Choroid plexus epithelial cell (primary cell): ENCODE results near the gene LRP1.

Experiments used
- DNase-seq: peaks from one replicate; pipeline ENCODE4 v3.0.0-alpha.2; 2010; ENCODE audit warnings: low read depth
- H3K4me3 ChIP-seq: 2 replicates; pipeline ENCODE4 v1.5.1; 2011; ENCODE audit warnings: low read depth, mild to moderate bottlenecking, control low read depth, low read length, moderate library complexity
- TF ChIP-seq, protein P1 (sequence below): conservative IDR thresholded peaks from 2 replicates; pipeline ENCODE4 v1.5.1; 2011; ENCODE audit warnings: low read depth, mild to moderate bottlenecking, control low read depth, inconsistent platforms, low read length, moderate library complexity

The LRP1 gene

DNA sequence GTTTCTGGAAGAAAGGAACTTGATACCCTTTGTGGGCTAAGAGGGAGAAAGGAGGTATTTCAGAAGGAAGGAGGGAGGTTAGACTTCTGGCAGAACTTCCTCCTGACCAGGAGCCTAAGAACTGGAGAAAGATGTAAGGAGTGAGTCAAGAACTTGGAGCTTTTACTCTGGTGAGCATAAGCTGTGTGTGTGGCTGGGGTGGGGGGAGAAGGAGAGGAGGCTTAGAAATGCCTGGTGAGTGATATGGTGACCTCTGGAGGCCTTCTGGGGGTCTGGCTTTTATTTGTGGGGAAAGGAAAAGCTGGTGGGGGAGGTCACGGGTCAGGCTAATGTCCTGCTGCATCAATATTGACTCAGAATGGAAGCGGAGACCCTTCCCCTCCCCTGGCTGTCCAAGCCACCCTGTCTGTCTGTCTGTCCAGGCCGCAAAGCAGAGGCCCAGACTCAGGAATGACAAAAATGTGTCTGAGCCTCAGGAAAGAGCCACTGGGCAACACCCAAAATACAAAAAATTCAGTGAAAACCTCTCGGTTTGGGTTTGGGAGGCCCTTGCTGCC is 4.8 kb downstream of the LRP1 start:
- peak overlapping the region; percentile 32 for H3K4me3 ChIP-seq
- TF ChIP-seq, protein P1, sequence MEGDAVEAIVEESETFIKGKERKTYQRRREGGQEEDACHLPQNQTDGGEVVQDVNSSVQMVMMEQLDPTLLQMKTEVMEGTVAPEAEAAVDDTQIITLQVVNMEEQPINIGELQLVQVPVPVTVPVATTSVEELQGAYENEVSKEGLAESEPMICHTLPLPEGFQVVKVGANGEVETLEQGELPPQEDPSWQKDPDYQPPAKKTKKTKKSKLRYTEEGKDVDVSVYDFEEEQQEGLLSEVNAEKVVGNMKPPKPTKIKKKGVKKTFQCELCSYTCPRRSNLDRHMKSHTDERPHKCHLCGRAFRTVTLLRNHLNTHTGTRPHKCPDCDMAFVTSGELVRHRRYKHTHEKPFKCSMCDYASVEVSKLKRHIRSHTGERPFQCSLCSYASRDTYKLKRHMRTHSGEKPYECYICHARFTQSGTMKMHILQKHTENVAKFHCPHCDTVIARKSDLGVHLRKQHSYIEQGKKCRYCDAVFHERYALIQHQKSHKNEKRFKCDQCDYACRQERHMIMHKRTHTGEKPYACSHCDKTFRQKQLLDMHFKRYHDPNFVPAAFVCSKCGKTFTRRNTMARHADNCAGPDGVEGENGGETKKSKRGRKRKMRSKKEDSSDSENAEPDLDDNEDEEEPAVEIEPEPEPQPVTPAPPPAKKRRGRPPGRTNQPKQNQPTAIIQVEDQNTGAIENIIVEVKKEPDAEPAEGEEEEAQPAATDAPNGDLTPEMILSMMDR = no peak
- peak; percentile 63 for DNase-seq

DNA sequence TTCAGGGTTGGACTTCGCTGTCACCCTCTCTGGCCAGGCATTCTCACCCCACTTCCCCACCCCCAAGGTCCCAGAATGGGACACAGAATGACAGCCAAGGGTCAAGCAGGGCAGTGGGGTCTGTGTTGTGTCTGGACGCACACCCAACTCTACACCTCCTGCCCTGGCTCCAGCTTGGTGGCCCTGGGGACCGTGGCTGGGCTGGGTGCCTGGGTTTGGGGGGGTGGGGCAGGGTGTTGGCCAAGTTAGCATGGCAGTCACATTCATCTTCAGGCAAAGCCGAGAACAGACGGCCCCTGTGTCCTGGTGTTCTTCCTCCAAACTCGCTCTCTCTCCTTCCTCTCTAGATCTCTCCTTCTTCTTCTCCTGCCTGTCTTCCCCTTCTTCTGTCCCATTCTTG is 5.6 kb downstream of the LRP1 start:
- DNase-seq = no peak
- TF ChIP-seq, protein P1 = no peak
- H3K4me3 ChIP-seq = no peak overlapping the region

DNA sequence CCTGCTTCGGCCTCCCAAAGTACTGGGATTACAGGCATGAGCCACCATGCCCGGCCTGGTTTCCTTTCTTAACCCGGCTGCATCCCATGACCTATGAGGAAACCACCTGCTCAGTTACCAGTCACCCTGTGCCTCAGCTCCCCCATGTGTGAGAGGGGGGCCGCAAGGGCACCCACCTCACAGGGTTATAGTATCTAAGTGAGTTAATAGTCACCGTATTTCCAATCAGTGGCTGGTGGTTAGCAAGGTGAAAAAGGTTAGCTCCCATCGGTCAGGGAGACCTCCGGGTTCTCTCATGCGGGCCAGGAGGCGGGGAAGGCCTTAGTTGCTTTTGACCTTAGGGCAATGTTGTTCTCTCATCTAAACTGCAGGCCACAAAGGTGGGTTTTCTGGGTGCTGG is 6.7 kb downstream of the LRP1 start:
- TF ChIP-seq, protein P1 = no peak
- DNase-seq = no peak
- no peak overlapping the region for H3K4me3 ChIP-seq

DNA sequence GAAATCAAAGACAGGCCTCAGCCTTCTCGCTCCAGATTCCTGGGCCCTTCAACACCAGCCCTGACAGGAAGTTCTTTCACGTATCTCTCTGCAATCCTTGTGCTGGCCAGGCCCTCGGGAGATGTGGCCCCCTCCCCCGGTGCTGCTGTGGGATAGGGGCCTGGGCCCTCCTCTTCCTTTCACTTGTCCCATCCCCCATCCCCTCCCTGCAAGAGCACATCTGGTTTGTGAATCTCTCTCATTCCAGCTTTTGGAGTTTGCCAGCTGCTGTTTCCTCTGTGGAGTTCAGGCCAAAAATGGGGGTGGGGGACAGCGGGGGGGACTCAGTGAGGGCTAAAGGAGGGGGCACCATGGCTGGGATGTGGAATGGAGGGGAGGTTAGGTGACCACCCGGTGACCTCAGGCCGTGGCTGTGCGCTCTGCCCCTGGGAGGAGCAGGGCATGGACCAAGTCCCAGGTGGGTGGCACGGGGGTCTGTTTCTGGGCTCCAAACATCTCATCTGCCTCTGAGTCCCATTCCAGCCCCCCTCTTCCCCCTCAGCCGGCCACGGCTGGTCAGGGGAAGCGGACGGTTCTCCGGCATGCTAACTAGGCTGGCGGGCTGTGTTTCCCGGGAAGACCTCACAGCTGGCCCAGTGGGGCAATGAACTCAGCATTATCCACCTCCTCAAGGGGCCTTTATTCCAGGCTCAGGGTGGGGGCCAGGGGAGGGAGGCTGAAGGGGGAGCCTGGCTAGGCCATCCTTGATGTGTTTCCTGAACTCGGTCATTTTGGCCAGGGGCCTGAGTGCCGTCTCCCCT is 7.4 kb downstream of the LRP1 start:
- DNase-seq = peak; percentile 36
- TF ChIP-seq, protein P1 = no peak
- no peak overlapping the region for H3K4me3 ChIP-seq

DNA sequence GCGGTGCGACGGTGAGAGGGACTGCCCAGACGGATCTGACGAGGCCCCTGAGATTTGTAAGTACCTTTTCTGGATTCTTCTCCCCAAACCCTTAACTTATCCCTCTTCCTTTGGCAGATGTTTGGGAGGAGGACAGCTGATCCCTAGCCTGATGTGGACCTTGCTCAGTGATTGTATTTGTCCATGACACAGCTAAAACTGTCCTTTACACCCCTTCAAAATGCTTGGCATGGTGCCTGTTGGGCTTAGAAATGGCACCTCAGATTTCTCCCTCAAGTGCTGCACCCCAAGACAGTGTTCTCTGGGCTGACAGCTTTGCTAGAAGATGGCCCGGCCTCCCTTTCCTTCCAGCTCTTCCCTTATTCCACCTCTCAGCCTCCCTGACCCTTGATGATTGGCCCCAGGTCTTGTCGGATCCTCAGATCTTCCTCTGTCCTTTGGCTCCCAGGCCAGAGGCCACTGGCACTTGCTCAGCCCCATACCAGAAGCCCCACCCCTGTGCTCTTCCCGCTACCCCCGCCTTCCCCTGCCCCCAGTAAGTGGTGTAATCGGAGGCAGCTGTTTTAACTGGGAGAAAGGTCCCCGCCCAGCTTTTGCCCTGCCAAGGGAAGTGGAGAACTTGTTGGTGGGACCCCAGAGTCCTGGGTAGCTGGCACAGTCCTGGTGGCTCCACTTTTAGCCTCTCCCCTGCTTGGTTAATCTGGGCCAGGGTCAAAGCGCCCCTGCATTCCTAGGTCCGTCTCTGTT is 10.4 kb downstream of the LRP1 start:
- DNase-seq = no peak
- TF ChIP-seq, protein P1 = no peak
- no peak overlapping the region for H3K4me3 ChIP-seq

DNA sequence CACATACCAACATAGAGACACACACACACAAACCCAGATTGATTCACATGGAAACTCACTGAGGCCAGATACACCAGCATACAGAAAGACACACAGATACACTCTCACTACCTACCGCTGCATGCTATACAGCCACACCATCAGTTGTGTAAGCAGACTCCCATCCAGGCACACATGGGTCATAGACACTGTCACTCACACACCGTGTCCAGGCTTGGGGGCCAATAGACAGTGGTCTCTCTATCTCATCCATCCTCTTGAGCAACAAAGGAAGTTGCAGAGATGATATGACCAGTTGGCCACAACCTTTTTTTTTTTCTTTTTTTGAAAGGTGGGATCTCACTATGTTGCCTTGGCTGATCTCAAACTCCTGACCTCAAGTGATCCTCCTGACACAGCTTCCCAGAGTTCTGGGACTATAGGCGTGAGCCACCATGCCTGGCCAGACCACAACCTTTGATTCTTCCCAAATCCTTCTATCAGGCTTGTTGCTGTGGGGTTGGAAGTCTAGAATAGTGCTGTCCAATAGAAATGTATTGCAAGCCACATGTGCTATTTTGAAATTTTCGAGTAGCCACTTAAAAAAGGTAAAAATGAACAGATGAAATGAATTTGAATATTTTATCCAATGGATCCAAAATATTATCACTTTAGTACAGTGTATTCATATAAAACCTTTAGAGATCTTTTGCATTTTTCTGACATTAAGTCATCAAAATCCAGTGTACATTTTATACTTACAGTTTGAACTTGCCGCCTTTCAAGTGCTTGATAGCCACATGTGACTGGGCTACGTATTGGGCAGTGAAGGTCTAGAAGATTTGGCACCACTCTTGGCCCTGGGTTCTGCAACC is 11.7 kb downstream of the LRP1 start:
- TF ChIP-seq, protein P1 = no peak
- peak; percentile 70 for DNase-seq
- no peak overlapping the region for H3K4me3 ChIP-seq
